Astrocyte (in vitro differentiated cells and primary cell): Measurements from ENCODE around the gene HSPA8. TPM values are rescaled to one million over a fixed set of nuclear protein-coding genes. Genes with fewer than 3 reads are reported as not detected.
"Not testable (repeated sequence)": the region's sequence is repeated elsewhere in the genome, so short reads cannot be mapped to it uniquely, and the experiment has no call there.

Source experiments
- DNase-seq: peaks from one replicate; pipeline ENCODE4 v3.0.0-alpha.2; 2010; ENCODE audit warnings: low read depth
- FAIRE-seq: peaks from 2 replicates; lab custom pipeline; 2011; peaks lifted over from hg19 to GRCh38; lab: Jason Lieb, UNC
- H2AFZ ChIP-seq: 2 replicates; pipeline ENCODE4 v1.6.0; 2012; ENCODE audit warnings: low read depth, low read length, inconsistent platforms
- H3K27ac ChIP-seq: 2 replicates; pipeline ENCODE4 v1.5.1; 2011; ENCODE audit warnings: low read depth, low read length, inconsistent platforms
- H3K27me3 ChIP-seq: 2 replicates; pipeline ENCODE4 v1.6.0; 2011; ENCODE audit warnings: low read length, inconsistent platforms; ENCODE audit not compliant: insufficient read depth
- H3K36me3 ChIP-seq: 2 replicates; pipeline ENCODE4 v1.5.1; 2011; ENCODE audit warnings: low read length, inconsistent platforms; ENCODE audit not compliant: insufficient read depth
- H3K4me1 ChIP-seq: 2 replicates; pipeline ENCODE4 v1.5.1; 2011; ENCODE audit warnings: low read length, inconsistent platforms; ENCODE audit not compliant: insufficient read depth
- H3K4me2 ChIP-seq: 2 replicates; pipeline ENCODE4 v1.6.0; 2012; ENCODE audit warnings: low read length, inconsistent platforms
- H3K4me3 ChIP-seq: 2 replicates; pipeline ENCODE4 v1.5.1; 2011; ENCODE audit warnings: low read depth, mild to moderate bottlenecking, low read length, inconsistent platforms; ENCODE audit not compliant: insufficient read depth
- H3K79me2 ChIP-seq: 2 replicates; pipeline ENCODE4 v1.6.0; 2012; ENCODE audit warnings: mild to moderate bottlenecking, low read length, inconsistent platforms; ENCODE audit not compliant: insufficient read depth
- H3K9ac ChIP-seq: 2 replicates; pipeline ENCODE4 v1.6.0; 2012; ENCODE audit warnings: mild to moderate bottlenecking, low read length, inconsistent platforms
- H3K9me3 ChIP-seq: 2 replicates; pipeline ENCODE4 v1.5.1; 2012; ENCODE audit warnings: low read depth, mild to moderate bottlenecking, low read length, inconsistent platforms; ENCODE audit not compliant: insufficient read depth
- H4K20me1 ChIP-seq: 2 replicates; pipeline ENCODE4 v1.6.0; 2012; ENCODE audit warnings: low read length, inconsistent platforms; ENCODE audit not compliant: insufficient read depth
- H3K27ac Mint-ChIP-seq: one replicate; pipeline ENCODE4 v1.8.0; 2021; ENCODE audit warnings: mild to moderate bottlenecking, mixed read lengths; ENCODE audit not compliant: unreplicated experiment
- H3K27me3 Mint-ChIP-seq: one replicate; pipeline ENCODE4 v1.8.0; 2021; ENCODE audit warnings: low read depth, mixed read lengths; ENCODE audit not compliant: unreplicated experiment
- H3K36me3 Mint-ChIP-seq: one replicate; pipeline ENCODE4 v1.8.0; 2021; ENCODE audit warnings: low read depth, mixed read lengths; ENCODE audit not compliant: unreplicated experiment
- H3K4me1 Mint-ChIP-seq: one replicate; pipeline ENCODE4 v1.8.0; 2021; ENCODE audit warnings: low read depth, mixed read lengths; ENCODE audit not compliant: unreplicated experiment
- H3K4me3 Mint-ChIP-seq: one replicate; pipeline ENCODE4 v1.8.0; 2021; ENCODE audit warnings: mild to moderate bottlenecking, moderate library complexity, mixed read lengths; ENCODE audit not compliant: unreplicated experiment
- H3K9me3 Mint-ChIP-seq: one replicate; pipeline ENCODE4 v1.8.0; 2021; ENCODE audit warnings: mild to moderate bottlenecking, mixed read lengths; ENCODE audit not compliant: unreplicated experiment
- CTCF ChIP-seq: IDR thresholded peaks from 2 replicates; pipeline ENCODE4 v1.5.1; 2011; ENCODE audit warnings: low read depth, mild to moderate bottlenecking, inconsistent platforms, low read length, moderate library complexity; ENCODE audit not compliant: insufficient read depth
- EZH2 ChIP-seq: IDR thresholded peaks from 2 replicates; pipeline ENCODE4 v1.6.1; 2012; ENCODE audit warnings: mild to moderate bottlenecking, low read length, inconsistent platforms; ENCODE audit not compliant: insufficient read depth
- total RNA-seq: library from RNA; stranded (reverse); gene quantifications from 2 replicates; pipeline ENCODE4 v1.2.1, GENCODE V29; 2021

HSPA8 gene
- total RNA-seq, 1 donor from 2014 or later, result 1,502 TPM

- FAIRE-seq (no peak), DNase-seq (peak; percentile 99)
- Histone ChIP-seq H3K4me3 (peak overlapping the region; percentile 98), H3K27ac (peak overlapping the region; percentile 99), H3K4me1 (peaks cover 37% of the 10 kb centered on the region), H3K27me3 (no peaks in the 10 kb centered on the region), H2AFZ (peak overlapping the region; percentile 81), H4K20me1 (peaks cover 46% of the 10 kb centered on the region), H3K9me3 (no peaks in the 10 kb centered on the region), H3K9ac (peak overlapping the region; percentile 100), H3K36me3 (peaks cover 39% of the 10 kb centered on the region), H3K4me2 (peak overlapping the region; percentile 97), H3K79me2 (peaks cover 66% of the 10 kb centered on the region)
- Mint-ChIP-seq H3K4me3 (peak overlapping the region; percentile 99), H3K27ac (peak overlapping the region; percentile 94), H3K4me1 (peaks cover 42% of the 10 kb centered on the region), H3K36me3 (peaks cover 35% of the 10 kb centered on the region), H3K9me3 (no peaks in the 10 kb centered on the region), H3K27me3 (no peaks in the 10 kb centered on the region)
- no peak for TF ChIP-seq CTCF
- no peak for TF ChIP-seq EZH2
Measured at GRCh38 chr11:123062158-123062891, 389 bp upstream of the HSPA8 start.

DNA sequence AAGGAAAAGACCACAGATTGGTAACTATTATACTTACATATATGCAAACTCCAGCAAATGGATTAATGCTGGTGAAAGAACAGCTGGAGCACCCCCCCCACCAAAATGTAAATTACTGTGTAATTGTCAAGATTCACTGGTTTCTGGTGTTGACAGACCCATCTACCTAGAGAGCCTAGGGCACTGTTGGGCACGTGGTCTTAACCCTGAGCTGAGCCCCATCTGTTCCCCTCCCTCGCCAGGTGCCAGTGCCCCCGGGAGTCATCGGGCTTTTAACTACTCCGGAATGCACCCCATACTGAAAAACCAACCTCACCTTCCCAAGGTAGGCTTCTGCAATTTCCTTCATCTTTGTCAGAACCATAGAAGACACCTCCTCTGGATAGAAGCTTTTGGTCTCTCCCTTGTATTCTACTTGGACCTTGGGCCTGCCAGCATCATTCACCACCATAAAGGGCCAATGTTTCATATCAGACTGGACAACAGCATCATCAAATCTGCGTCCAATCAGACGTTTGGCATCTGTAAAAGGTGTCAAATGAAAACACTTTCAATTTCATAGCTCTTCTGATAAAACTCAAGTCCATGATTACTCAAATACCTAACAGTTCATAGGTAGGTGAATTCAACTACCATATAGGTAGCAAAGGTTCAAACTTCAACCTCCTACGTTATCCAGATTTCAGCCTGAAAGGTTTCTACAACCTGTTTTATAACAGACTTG lies 1.5 kb downstream of the HSPA8 start:
- Mint-ChIP-seq H3K9me3 (no peaks in the 10 kb centered on the region), H3K36me3 (peaks cover 37% of the 10 kb centered on the region), H3K27me3 (no peaks in the 10 kb centered on the region), H3K4me1 (peaks cover 55% of the 10 kb centered on the region), H3K4me3 (peak overlapping the region; percentile 99), H3K27ac (peak overlapping the region; percentile 94)
- DNase-seq (no peak), FAIRE-seq (no peak)
- TF ChIP-seq EZH2 (no peak), CTCF (no peak)
- Histone ChIP-seq H3K9ac (peak overlapping the region; percentile 94), H4K20me1 (peaks cover 65% of the 10 kb centered on the region), H3K79me2 (peaks cover 81% of the 10 kb centered on the region), H3K9me3 (no peaks in the 10 kb centered on the region), H3K4me3 (peak overlapping the region; percentile 98), H3K4me1 (peaks cover 46% of the 10 kb centered on the region), H3K27me3 (no peaks in the 10 kb centered on the region), H3K36me3 (peaks cover 55% of the 10 kb centered on the region), H2AFZ (no peak overlapping the region), H3K4me2 (peak overlapping the region; percentile 91), H3K27ac (peak overlapping the region; percentile 68)

GRCh38 chr11:123059041-123059920 lies 2.7 kb downstream of the HSPA8 start:
- Histone ChIP-seq H3K9ac (peak overlapping the region; percentile 94), H3K79me2 (peaks cover 75% of the 10 kb centered on the region), H3K4me1 (peaks cover 43% of the 10 kb centered on the region), H3K36me3 (peaks cover 55% of the 10 kb centered on the region), H3K4me3 (peak overlapping the region; percentile 98), H3K4me2 (peak overlapping the region; percentile 91), H3K27ac (peak overlapping the region; percentile 5), H4K20me1 (peaks cover 76% of the 10 kb centered on the region)
- not testable (repeated sequence) for FAIRE-seq, DNase-seq, H3K27me3 ChIP-seq, H2AFZ ChIP-seq, H3K27me3 Mint-ChIP-seq, H3K9me3 ChIP-seq, H3K9me3 Mint-ChIP-seq, H3K27ac Mint-ChIP-seq
- Mint-ChIP-seq H3K4me1 (peaks cover 53% of the 10 kb centered on the region), H3K36me3 (peaks cover 37% of the 10 kb centered on the region), H3K4me3 (peak overlapping the region; percentile 99)
